BJ (cell line): ENCODE data around the gene EGLN2. TPM values are rescaled to one million over a fixed set of nuclear protein-coding genes. Genes with fewer than 3 reads are reported as not detected.
A peak's percentile ranks its signal among the peaks of the same experiment; 100 is the strongest.

Experiments
- CTCF ChIA-PET: fragments of 350-600 bp; formaldehyde crosslinking; extraction: SDS; loops from one replicate; lab custom pipeline; 2021; ENCODE audit warnings: antibody characterized with exemption, inconsistent platforms; lab: Yijun Ruan, JAX
- POLR2A ChIA-PET: fragments of 300-600 bp; sonication (Branson Sonifier 250); formaldehyde crosslinking; extraction: SDS; loops from one replicate; lab custom pipeline; 2021; ENCODE audit warnings: antibody characterized with exemption; lab: Charles Lee
- DNase-seq: peaks from one replicate; pipeline ENCODE4 v3.0.0-alpha.2; 2011; ENCODE audit warnings: low read depth
- H3K27me3 ChIP-seq: 2 replicates; pipeline ENCODE4 v1.6.0; 2011; ENCODE audit warnings: low read length; ENCODE audit not compliant: control insufficient read depth, insufficient read depth
- H3K36me3 ChIP-seq: 2 replicates; pipeline ENCODE4 v1.5.1; 2011; ENCODE audit warnings: low read length; ENCODE audit not compliant: control insufficient read depth, insufficient read depth
- H3K4me3 ChIP-seq: 2 replicates; pipeline ENCODE4 v1.5.1; 2011; ENCODE audit warnings: low read depth, mild to moderate bottlenecking, control low read depth, low read length
- CTCF ChIP-seq: IDR thresholded peaks from 2 replicates; pipeline ENCODE4 v1.5.1; 2011; ENCODE audit warnings: low read depth, mild to moderate bottlenecking, control low read depth, inconsistent platforms, low read length, moderate library complexity; ENCODE audit not compliant: insufficient read depth
- polyA plus RNA-seq: library from polyadenylated mRNA; depleted of rRNA; stranded (reverse); fragments of >200 nt; gene quantifications from 2 replicates; pipeline ENCODE4 v1.2.3, GENCODE V29; 2011

Gene EGLN2
- polyA plus RNA-seq, 1 experiment: 65.5 TPM

- peak; percentile 55 for TF ChIP-seq CTCF
- Histone ChIP-seq H3K4me3 (peak overlapping the region; percentile 43), H3K36me3 (peaks cover 17% of the 10 kb centered on the region), H3K27me3 (no peaks in the 10 kb centered on the region)
- CTCF ChIA-PET: interaction anchor here (0.7 to 1.8 kb wide), 8 partner anchors 9 to 434 kb away, joined by 3 to 11 read pairs (median 4); partner anchors contain the start of gene RAB4B
- no peak for DNase-seq
- POLR2A ChIA-PET: interaction anchor here (0.5 to 0.7 kb wide), 2 partner anchors 20 kb away, joined by 6 to 23 read pairs; partner anchors contain the start of gene RAB4B
Observed at GRCh38 chr19:40797963-40798682, 868 bp upstream of the EGLN2 start.

- POLR2A ChIA-PET: no interaction called here
- CTCF ChIA-PET: no interaction called here
- DNase-seq: no peak
- no peak for TF ChIP-seq CTCF
- Histone ChIP-seq H3K36me3 (peaks cover 20% of the 10 kb centered on the region), H3K4me3 (peak overlapping the region; percentile 92), H3K27me3 (no peaks in the 10 kb centered on the region)
Observed at GRCh38 chr19:40799558-40800338, 757 bp downstream of the EGLN2 start.

- no peak for TF ChIP-seq CTCF
- H3K36me3 ChIP-seq: peaks cover 22% of the 10 kb centered on the region
- no peaks in the 10 kb centered on the region for H3K27me3 ChIP-seq
- CTCF ChIA-PET: no interaction called here
- POLR2A ChIA-PET: no interaction called here
- peak overlapping the region; percentile 92 for H3K4me3 ChIP-seq
- no peak for DNase-seq
Observed at GRCh38 chr19:40800339-40800996, 1.5 kb downstream of the EGLN2 start.

GRCh38 chr19:40800997-40801377 lies 2.0 kb downstream of the EGLN2 start:
- peak overlapping the region; percentile 92 for H3K4me3 ChIP-seq
- peaks cover 22% of the 10 kb centered on the region for H3K36me3 ChIP-seq
- H3K27me3 ChIP-seq: no peaks in the 10 kb centered on the region
- no peak for TF ChIP-seq CTCF
- ChIA-PET POLR2A (no interaction called here), CTCF (no interaction called here)
- no peak for DNase-seq
